ENCODE data around the gene LDLR.
"Not testable (repeated sequence)": the region's sequence is repeated elsewhere in the genome, so short reads cannot be mapped to it uniquely, and the experiment has no call there.

LDLR gene

DNA sequence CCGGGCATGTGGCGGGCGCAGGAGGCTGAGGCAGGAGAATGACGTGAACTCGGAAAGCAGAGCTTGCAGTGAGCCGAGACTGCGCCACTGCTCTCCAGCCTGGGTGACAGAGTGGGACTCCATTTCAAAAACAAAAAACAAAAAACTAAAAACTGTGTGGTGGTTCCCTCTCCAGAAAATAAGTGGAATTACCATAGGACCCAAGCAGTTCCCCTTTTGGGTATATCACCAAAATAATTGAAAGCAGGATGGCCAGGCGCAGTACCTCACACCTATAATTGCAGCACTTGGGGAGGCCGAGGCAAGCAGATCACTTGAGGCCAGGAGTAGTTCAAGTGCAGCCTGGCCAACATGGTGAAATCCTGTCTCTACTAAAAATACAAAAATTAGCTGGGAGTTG, 15.7 kb upstream of the LDLR start:
- no peak for FAIRE-seq

GRCh38 chr19:11076792-11077191, 12.5 kb upstream of the LDLR start:
- not testable (repeated sequence) for FAIRE-seq

GRCh38 chr19:11078893-11079292, 10.4 kb upstream of the LDLR start:
- FAIRE-seq, result no peak

- FAIRE-seq, result no peak
Observed at GRCh38 chr19:11079999-11080398, 9.3 kb upstream of the LDLR start.

GRCh38 chr19:11087870-11088505, 1.3 kb upstream of the LDLR start:
- no peak for FAIRE-seq

GRCh38 chr19:11088506-11089253, 583 bp upstream of the LDLR start:
- FAIRE-seq, result no peak

DNA sequence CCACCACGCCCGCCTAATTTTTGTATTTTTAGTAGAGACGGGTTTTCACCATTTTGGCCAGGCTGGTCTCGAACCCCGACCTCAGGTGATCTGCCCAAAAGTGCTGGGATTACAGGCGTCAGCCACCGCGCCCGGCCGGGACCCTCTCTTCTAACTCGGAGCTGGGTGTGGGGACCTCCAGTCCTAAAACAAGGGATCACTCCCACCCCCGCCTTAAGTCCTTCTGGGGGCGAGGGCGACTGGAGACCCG, 676 bp downstream of the LDLR start:
- not testable (repeated sequence) for FAIRE-seq

DNA sequence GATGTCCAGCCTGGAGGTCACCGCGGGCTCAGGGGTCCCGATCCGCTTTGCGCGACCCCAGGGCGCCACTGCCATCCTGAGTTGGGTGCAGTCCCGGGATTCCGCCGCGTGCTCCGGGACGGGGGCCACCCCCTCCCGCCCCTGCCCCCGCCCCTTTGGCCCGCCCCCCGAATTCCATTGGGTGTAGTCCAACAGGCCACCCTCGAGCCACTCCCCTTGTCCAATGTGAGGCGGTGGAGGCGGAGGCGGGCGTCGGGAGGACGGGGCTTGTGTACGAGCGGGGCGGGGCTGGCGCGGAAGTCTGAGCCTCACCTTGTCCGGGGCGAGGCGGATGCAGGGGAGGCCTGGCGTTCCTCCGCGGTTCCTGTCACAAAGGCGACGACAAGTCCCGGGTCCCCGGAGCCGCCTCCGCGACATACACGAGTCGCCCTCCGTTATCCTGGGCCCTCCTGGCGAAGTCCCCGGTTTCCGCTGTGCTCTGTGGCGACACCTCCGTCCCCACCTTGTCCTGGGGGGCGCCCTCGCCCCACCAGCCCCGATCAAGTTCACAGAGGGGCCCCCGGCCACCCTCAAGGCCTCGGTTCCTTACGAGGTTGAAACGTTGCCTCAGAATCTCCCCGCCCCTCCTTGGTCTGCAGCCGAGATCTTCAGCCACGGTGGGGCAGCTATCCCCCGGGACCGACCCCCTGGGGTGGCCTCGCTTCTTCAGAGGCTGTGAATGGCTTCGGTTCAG, 1.2 kb downstream of the LDLR start:
- FAIRE-seq, result no peak

- no peak for FAIRE-seq
Observed at GRCh38 chr19:11090997-11091702, 1.9 kb downstream of the LDLR start.

DNA sequence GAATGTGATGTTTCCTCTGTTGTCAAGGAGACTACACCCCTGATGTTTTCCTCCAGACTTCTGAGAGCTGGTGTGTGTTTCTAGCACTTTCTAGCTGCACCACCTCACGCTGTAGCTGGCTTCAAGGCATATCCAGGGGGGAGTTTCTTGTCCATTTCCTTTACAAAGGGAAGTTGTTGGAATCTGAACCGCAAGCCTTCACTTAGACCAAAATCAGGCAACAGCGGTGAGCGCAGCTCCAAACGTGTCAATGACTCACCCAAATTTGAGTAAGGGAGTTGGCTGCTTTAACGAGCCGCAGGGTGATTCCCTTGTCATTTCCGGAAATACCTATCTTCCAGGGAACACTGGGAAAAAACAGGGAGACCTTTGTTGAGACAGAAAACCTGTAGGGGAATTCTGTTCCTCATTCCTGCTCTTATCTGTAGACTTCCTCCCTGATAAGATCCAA, 2.5 kb downstream of the LDLR start:
- no peak for FAIRE-seq

- no peak for FAIRE-seq
Observed at GRCh38 chr19:11092181-11092538, 2.9 kb downstream of the LDLR start.

GRCh38 chr19:11093689-11094238, 4.5 kb downstream of the LDLR start:
- no peak for FAIRE-seq

DNA sequence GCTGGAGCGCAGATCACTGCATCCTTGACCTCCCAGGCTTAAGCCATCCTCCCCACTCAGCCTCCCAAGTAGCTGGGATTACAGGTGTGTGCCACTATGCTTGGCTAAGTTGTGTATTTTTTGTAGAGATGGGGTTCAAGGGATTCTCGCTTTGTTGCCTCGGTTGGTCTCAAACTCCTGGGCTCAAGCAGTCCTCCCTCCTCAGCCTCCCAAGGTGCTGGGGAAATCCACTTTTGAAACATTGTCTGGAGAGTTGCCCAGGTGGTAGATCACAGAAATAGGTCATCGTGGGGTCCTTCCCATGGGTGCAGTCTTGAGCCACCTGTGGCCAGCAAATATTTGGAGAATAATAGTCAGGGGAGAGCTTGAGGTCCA, 5.2 kb downstream of the LDLR start:
- FAIRE-seq, result no peak

- FAIRE-seq, result no peak
Observed at GRCh38 chr19:11096210-11096841, 7.1 kb downstream of the LDLR start.

- not testable (repeated sequence) for FAIRE-seq
Observed at GRCh38 chr19:11097367-11097766, 8.1 kb downstream of the LDLR start.

GRCh38 chr19:11098327-11098726, 9.1 kb downstream of the LDLR start:
- FAIRE-seq, result no peak

GRCh38 chr19:11098861-11099260, 9.6 kb downstream of the LDLR start:
- FAIRE-seq, result no peak

DNA sequence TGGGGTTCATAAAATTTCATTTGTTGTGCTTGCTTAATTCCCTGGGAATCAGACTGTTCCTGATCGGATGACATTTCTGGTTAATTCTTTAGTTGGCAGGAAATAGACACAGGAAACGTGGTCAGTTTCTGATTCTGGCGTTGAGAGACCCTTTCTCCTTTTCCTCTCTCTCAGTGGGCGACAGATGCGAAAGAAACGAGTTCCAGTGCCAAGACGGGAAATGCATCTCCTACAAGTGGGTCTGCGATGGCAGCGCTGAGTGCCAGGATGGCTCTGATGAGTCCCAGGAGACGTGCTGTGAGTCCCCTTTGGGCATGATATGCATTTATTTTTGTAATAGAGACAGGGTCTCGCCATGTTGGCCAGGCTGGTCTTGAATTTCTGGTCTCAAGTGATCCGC, 10.8 kb downstream of the LDLR start:
- FAIRE-seq, result no peak

GRCh38 chr19:11101057-11101456, 11.8 kb downstream of the LDLR start:
- FAIRE-seq, result no peak

DNA sequence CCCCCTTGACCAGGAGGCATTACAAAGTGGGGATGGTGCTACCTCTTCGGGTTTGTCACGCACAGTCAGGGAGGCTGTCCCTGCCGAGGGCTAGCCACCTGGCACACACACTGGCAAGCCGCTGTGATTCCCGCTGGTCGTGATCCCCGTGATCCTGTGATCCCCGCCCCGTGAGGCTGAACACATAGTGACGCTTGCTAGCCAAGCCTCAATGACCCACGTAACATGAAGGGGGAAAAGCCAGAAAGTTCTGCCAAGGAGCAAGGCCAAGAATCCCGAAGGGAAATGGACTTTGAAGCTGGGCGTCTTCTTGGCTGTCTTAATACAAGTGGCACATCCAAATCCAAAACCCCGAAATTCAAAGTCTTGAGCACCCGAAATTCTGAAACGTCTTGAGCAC, 13.7 kb downstream of the LDLR start:
- FAIRE-seq, result no peak

- not testable (repeated sequence) for FAIRE-seq
Observed at GRCh38 chr19:11103667-11104066, 14.4 kb downstream of the LDLR start.

DNA sequence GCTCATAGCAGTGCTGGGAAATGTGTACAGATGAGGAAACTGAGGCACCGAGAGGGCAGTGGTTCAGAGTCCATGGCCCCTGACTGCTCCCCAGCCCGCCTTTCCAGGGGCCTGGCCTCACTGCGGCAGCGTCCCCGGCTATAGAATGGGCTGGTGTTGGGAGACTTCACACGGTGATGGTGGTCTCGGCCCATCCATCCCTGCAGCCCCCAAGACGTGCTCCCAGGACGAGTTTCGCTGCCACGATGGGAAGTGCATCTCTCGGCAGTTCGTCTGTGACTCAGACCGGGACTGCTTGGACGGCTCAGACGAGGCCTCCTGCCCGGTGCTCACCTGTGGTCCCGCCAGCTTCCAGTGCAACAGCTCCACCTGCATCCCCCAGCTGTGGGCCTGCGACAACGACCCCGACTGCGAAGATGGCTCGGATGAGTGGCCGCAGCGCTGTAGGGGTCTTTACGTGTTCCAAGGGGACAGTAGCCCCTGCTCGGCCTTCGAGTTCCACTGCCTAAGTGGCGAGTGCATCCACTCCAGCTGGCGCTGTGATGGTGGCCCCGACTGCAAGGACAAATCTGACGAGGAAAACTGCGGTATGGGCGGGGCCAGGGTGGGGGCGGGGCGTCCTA, 15.9 kb downstream of the LDLR start:
- FAIRE-seq, result no peak
